Coronary artery (tissue), 2 donors: ENCODE data around the gene NOXA1.
A peak's percentile ranks its signal among the peaks of the same experiment; 100 is the strongest.
"Not testable (repeated sequence)": the region's sequence is repeated elsewhere in the genome, so short reads cannot be mapped to it uniquely, and the experiment has no call there.

Experiments
- DNase-seq: peaks from one replicate; pipeline ENCODE4 v3.0.0-alpha.2; 2017; ENCODE audit warnings: low spot score
- H3K27ac ChIP-seq, 2 donors: fragments of 200-600 bp; sonication (generic); one replicate each; pipeline ENCODE4 v1.5.1; 2016 to 2019
- H3K4me3 ChIP-seq: fragments of 200-600 bp; sonication (generic); 2 replicates; pipeline ENCODE4 v1.5.1; 2016; ENCODE audit warnings: mild to moderate bottlenecking, moderate library complexity
- TF ChIP-seq, protein P1 (sequence below): fragments of 200-600 bp; sonication (generic); IDR thresholded peaks from one replicate; pipeline ENCODE4 v1.5.1; 2019; ENCODE audit warnings: antibody characterized with exemption

Gene NOXA1

DNA sequence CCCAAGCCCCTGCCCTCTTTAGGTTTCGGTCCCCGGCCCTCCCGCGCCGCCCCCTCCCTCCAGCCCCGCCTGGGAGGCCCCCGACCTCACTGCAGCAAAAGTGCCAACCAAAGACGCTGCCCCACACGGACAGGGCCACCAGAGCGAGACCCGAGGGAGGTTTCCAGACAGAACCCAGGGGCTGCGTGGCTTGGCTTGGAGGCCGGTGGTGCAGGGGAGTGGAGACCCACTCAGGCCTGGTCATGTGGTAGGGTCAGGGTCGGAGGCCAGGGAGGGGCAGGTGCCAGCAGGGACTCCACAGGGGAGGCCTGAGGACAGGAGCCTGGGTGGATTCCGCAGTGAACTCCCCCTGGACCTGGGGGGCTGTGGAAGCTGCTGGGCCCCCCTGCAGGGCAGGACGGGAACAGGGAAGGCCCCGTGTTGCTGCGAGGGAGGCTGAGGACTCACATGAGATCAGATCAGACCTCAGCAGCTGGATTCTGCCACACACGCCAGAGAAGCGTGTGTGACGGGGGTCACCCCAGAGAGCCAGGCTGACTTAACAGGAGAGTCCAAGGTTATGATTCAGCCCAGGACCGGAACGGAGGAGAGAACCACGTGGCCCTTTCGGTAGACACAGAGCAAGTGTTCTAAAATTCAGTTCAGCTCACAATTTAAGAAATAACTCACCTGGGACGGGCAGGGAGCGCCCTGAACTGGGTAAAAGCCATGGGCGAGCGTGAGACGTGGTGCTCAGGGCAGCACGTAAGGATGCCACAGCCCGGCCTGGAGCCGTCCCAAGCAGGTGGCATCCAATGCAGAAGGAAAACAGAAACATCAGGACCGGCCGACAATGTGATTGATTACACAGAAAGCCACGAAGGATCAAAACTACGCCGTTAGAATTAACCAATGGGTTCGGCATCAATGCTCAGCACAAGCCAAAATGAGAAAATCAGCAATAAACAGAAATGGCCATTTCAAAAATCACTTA, 39.1 kb upstream of the NOXA1 start:
- DNase-seq: no peak
- TF ChIP-seq, protein P1, sequence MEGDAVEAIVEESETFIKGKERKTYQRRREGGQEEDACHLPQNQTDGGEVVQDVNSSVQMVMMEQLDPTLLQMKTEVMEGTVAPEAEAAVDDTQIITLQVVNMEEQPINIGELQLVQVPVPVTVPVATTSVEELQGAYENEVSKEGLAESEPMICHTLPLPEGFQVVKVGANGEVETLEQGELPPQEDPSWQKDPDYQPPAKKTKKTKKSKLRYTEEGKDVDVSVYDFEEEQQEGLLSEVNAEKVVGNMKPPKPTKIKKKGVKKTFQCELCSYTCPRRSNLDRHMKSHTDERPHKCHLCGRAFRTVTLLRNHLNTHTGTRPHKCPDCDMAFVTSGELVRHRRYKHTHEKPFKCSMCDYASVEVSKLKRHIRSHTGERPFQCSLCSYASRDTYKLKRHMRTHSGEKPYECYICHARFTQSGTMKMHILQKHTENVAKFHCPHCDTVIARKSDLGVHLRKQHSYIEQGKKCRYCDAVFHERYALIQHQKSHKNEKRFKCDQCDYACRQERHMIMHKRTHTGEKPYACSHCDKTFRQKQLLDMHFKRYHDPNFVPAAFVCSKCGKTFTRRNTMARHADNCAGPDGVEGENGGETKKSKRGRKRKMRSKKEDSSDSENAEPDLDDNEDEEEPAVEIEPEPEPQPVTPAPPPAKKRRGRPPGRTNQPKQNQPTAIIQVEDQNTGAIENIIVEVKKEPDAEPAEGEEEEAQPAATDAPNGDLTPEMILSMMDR: no peak
- Histone ChIP-seq H3K4me3 (no peak overlapping the region), H3K27ac (no peak overlapping the region)

DNA sequence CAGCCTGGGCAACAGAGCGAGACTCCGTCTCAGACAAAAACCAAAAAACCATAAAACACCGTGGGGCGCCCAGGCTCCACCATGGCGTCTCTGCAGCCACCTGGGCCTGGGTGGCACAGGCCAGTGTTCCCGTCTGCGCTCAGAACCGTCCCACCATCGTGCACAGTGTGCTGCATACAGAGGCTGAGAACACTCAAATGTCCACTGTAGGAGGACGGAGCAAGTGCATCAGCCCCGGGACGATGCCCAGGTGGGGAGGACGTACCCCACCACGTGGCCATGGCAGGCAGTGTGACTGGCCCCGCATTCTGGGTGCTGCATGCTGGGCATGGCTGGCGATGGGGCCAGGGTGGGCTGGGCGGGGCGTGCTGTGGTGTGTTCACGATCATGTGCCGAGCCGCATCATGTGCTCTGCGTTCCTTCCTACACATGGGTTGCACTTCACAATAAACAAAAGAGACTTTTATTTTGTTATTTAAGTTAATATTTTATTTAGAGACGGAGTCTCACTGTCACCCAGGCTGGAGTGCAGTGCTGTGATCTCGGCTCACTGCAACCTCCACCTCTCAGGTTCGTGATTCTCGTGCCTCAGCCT, 38.0 kb upstream of the NOXA1 start:
- Histone ChIP-seq H3K27ac (no peak overlapping the region), H3K4me3 (no peak overlapping the region)
- TF ChIP-seq, protein P1: no peak
- DNase-seq: no peak

DNA sequence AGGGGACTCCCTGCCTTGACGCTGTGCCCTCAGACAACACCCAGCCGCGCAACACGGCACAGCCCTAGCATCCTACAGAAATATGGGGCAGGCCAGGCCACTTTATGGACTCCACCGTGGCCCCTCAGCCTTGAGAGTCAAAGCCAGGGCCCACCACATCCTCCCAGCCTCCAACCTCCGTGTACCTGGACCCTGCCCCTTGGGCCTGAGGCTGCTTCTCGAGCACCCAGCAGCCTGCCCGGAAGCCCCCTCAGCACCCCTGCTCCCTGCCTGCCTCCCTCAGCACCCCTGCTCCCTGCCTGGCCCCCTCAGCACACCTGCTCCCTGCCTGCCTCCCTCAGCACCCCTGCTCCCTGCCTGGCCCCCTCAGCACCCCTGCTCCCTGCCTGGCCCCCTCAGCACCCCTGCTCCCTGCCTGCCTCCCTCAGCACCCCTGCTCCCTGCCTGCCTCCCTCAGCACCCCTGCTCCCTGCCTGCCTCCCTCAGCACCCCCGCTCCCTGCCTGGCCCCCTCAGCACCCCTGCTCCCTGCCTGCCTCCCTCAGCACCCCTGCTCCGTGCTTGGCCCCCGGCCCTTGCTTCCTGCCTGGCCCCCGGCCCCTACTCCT, 36.6 kb upstream of the NOXA1 start:
- not testable (repeated sequence) for H3K4me3 ChIP-seq, DNase-seq
- H3K27ac ChIP-seq: peak overlapping the region in 1 of 2 donors; percentile 4

DNA sequence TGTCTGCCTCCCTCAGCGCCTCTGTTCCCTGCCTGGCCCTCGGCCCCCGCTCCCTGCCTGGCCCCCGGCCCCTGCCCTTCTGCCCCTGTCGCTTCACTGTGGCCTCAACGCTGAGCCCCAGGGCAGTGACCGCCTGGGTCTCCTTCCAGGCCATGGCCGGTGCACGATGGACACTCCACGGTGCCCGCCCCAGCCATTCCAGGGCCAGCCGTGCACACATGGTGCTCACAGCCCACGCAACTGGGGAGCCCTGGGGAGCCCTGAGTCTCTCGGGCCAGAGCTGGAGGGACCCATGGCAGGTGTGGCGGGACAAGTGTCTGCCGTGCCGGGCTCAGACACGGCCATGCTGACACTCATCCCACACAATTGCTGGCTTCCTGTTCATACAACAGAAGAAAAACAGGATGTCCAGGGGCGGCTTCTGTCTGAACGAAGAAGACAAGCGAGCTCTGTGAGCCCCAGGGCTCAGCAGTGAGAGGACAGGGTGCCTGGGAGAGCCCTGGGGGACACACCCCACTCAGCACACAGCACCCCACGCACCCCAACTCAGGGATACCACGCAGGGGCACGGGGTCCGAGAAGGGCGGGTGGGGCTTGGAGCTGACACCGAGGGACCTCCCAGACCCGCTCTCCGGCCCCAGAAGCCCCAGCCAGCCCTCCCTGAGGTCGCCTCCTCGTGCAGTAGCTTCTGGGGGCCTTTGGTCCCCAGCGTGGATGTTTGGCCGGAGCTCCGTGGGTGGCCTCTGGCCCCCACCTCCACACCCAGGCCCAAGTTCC, 35.9 kb upstream of the NOXA1 start:
- DNase-seq: no peak
- Histone ChIP-seq H3K4me3 (no peak overlapping the region), H3K27ac (peak overlapping the region in 1 of 2 donors; percentile 57)
- TF ChIP-seq, protein P1: no peak

DNA sequence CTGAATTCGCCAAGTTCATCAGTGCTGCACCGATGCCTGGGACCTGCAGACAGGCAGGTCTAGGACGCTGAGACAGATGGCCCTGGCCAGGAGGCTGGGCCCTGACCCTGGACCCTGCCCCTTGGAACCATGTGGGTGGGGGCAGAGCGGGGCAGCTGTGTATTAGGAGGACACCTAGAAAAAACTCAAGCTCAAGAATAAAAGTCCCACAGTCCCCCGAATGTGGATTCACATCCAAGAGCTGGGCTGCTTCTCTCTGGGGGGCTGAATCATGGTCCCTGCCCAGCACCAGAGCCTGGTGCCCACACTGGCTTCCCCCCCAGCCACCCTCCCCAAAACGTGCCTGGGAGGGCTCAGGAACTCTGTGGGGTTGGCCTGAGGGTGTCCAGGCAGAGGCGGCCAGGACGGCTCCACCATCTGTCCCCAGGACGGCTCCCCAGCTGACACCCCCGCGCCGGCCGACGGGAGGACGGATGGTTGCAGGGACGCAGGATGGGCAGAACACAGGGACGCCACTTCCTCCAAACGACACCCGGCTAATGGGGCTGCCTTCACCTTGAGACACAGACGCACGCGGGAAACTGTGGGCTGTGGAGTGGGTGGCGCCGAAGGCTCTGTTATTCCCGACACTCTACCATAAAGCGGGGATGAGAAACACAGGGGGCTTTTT, 35.2 kb upstream of the NOXA1 start:
- DNase-seq: no peak
- H3K27ac ChIP-seq: peak overlapping the region in 1 of 2 donors; percentile 57
- TF ChIP-seq, protein P1: no peak
- H3K4me3 ChIP-seq: no peak overlapping the region

DNA sequence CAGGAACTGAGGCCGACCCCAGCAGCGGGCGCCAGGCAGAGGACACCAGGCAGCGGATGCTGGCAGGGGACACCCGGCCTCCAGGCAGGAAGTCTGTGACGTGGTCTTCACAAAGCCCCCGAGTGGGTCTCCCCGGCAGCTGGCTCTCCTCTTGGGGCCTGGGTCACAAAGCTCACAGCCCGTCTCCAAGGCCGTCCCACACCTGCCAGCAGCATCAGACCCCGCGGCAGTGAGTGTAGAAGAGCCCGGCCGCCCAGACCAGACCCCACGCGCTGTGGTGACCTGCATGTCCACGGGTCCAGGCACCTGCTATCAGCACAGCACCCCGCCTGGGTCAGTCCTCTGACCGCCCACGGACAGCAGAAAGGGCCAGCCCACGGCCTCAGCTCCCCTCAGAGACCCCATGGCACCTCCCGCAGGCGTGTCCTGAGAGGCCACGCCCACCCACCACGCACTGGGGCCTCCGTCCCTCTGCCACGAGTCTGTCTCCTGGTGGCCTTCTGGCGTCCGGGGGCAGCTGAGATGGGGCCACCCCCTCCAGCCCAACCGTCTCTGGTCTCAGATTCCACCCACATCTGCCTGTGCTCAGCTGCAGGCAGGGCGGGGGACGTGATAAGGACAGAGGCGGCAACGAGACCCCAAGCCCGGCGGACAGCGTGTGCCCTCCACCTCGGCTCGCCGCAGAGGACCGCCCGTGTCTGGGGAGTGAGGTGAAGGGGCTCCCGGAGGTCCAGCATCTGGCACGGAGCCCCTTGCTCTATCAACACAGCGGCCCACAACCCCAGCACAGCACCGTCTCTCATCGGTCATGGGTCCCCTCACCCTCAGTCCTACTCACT, 34.4 kb upstream of the NOXA1 start:
- Histone ChIP-seq H3K27ac (no peak overlapping the region), H3K4me3 (no peak overlapping the region)
- no peak for DNase-seq
- TF ChIP-seq, protein P1: no peak
